ENCODE measurements around the gene NDUFA7.

Gene NDUFA7

DNA sequence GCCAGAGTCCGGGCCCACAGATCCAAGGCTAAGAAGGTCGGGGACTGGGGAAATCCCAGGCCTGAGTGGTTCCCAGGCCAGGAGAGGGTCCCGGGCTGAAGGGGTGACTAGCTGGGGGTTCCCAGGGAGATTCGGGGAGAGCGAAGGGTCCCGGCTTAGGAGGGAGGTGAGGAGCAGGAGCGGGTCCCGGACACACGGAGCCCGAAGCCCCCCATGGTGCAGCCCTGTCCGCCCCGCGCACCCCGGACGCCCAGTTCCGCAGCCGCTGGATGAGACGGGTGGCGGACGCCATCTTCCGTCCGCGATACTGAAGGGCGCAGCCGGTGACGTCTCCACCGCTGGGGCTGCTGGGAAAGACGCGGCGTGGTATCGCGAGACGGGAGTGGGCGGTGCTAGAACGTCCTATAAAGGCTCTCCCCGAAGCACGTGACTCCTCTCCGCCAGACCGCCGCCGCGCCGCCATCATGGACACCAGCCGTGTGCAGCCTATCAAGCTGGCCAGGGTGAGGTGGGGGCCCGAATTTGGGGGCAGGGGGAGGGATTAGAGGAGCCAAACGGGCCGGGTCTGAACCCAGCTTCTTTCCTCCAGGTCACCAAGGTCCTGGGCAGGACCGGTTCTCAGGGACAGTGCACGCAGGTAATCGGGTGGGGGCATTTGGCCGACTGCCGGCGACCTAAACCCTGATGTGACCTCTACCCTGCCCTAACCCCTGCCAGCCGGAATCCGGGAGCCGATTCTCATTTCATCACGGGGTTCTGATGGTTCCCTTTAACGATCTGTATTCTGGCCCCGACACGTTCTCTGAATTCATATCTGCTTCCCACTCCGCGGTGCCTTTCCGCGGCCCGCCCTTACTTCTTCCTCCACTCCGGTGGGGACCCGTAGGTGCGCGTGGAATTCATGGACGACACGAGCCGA is at the start of gene NDUFA7, which contains the start of gene RPS28:
Gene NDUFA7, minus strand, starts transcription at position 309 of the 919 bp plus-strand sequence. Its CDS starts 17 bp downstream, at position 292.
Gene RPS28, plus strand, starts transcription at position 430 of the 919 bp plus-strand sequence. Its CDS starts 35 bp downstream, at position 465.
- Histone ChIP-seq H3K4me1 (ENCODE audit: control insufficient read depth in 2 of 2, insufficient read depth in 2 of 2, low read length in 2 of 2) (peaks cover 11 to 20% of the 10 kb centered on the region in 2 donors), H3K4me3 (ENCODE audit: low read length in 2 of 2) (peak within 1 kb of the TSS; percentile 84 to 99), H3K36me3 (ENCODE audit: control insufficient read depth in 2 of 2, insufficient read depth in 2 of 2, low read length in 2 of 2) (peaks cover under 1 to 15% of the 10 kb centered on the region in 2 donors), H3K9me3 (ENCODE audit: control insufficient read depth in 2 of 2, low read length in 2 of 2) (no peaks in the 10 kb centered on the region), H3K27me3 (ENCODE audit: control insufficient read depth in 2 of 2, insufficient read depth in 2 of 2, low read length in 2 of 2) (no peaks in the 10 kb centered on the region), H3K27ac (ENCODE audit: low read depth in 2 of 2, low read length in 2 of 2) (peak within 1 kb of the TSS; percentile 77 to 91), H3K9ac (ENCODE audit: low read depth in 1 of 2, low read length in 2 of 2) (peak within 1 kb of the TSS; percentile 94 to 99)

- H3K36me3 ChIP-seq (ENCODE audit: control insufficient read depth in 2 of 2, insufficient read depth in 2 of 2, low read length in 2 of 2) = peaks cover 0 to 3% of the 10 kb centered on the region in 2 donors
- H3K9ac ChIP-seq (ENCODE audit: low read depth in 1 of 2, low read length in 2 of 2) = no peak overlapping the region
- H3K27me3 ChIP-seq (ENCODE audit: control insufficient read depth in 2 of 2, insufficient read depth in 2 of 2, low read length in 2 of 2) = no peaks in the 10 kb centered on the region
- H3K4me1 ChIP-seq (ENCODE audit: control insufficient read depth in 2 of 2, insufficient read depth in 2 of 2, low read length in 2 of 2) = peaks cover 2 to 9% of the 10 kb centered on the region in 2 donors
- H3K27ac ChIP-seq (ENCODE audit: low read depth in 2 of 2, low read length in 2 of 2) = no peak overlapping the region
- no peak overlapping the region for H3K4me3 ChIP-seq (ENCODE audit: low read length in 2 of 2)
- H3K9me3 ChIP-seq (ENCODE audit: control insufficient read depth in 2 of 2, low read length in 2 of 2) = no peaks in the 10 kb centered on the region
Measured at GRCh38 chr19:8370176-8371010, 49.2 kb upstream of the NDUFA7 start.

GRCh38 chr19:8367327-8368001 is 46.3 kb upstream of the NDUFA7 start:
- no peak overlapping the region for H3K9ac ChIP-seq (ENCODE audit: low read depth in 1 of 2, low read length in 2 of 2)
- peak overlapping the region in 1 of 2 donors; percentile 39 for H3K27ac ChIP-seq (ENCODE audit: low read depth in 2 of 2, low read length in 2 of 2)
- H3K27me3 ChIP-seq (ENCODE audit: control insufficient read depth in 2 of 2, insufficient read depth in 2 of 2, low read length in 2 of 2) = peaks cover 0 to 4% of the 10 kb centered on the region in 2 donors
- H3K4me3 ChIP-seq (ENCODE audit: low read length in 2 of 2) = peak overlapping the region; percentile 4 to 9
- H3K9me3 ChIP-seq (ENCODE audit: control insufficient read depth in 2 of 2, low read length in 2 of 2) = no peaks in the 10 kb centered on the region
- H3K36me3 ChIP-seq (ENCODE audit: control insufficient read depth in 2 of 2, insufficient read depth in 2 of 2, low read length in 2 of 2) = no peaks in the 10 kb centered on the region
- peaks cover 11 to 16% of the 10 kb centered on the region in 2 donors for H3K4me1 ChIP-seq (ENCODE audit: control insufficient read depth in 2 of 2, insufficient read depth in 2 of 2, low read length in 2 of 2)

- H3K27me3 ChIP-seq (ENCODE audit: control insufficient read depth in 2 of 2, insufficient read depth in 2 of 2, low read length in 2 of 2) = peaks cover 0 to 4% of the 10 kb centered on the region in 2 donors
- H3K27ac ChIP-seq (ENCODE audit: low read depth in 2 of 2, low read length in 2 of 2) = peak overlapping the region in 1 of 2 donors; percentile 39
- H3K36me3 ChIP-seq (ENCODE audit: control insufficient read depth in 2 of 2, insufficient read depth in 2 of 2, low read length in 2 of 2) = no peaks in the 10 kb centered on the region
- no peak overlapping the region for H3K9ac ChIP-seq (ENCODE audit: low read depth in 1 of 2, low read length in 2 of 2)
- H3K4me1 ChIP-seq (ENCODE audit: control insufficient read depth in 2 of 2, insufficient read depth in 2 of 2, low read length in 2 of 2) = peaks cover 16 to 21% of the 10 kb centered on the region in 2 donors
- no peaks in the 10 kb centered on the region for H3K9me3 ChIP-seq (ENCODE audit: control insufficient read depth in 2 of 2, low read length in 2 of 2)
- H3K4me3 ChIP-seq (ENCODE audit: low read length in 2 of 2) = no peak overlapping the region
Measured at GRCh38 chr19:8366961-8367326, 45.8 kb upstream of the NDUFA7 start.

DNA sequence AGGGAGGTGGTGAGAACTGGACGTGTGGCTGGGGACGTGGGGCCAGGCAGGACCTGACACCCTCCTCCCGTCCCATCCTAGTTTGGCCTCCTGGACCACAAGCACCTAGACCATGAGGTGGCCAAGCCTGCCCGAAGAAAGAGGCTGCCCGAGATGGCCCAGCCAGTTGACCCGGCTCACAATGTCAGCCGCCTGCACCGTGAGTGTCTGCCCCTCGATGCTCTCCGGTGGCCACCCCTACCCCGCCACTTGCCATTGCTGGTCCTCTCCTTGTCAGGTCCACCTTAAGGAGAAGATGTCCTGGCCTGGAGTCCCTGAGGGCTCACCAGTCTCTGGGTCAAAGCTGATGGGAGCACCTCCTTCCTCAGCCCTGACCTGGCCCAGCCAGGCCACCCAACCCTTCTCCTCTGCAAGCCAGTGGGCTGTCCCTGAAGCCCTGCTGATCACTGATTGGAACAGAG is 45.0 kb upstream of the NDUFA7 start:
- no peak overlapping the region for H3K4me3 ChIP-seq (ENCODE audit: low read length in 2 of 2)
- no peaks in the 10 kb centered on the region for H3K9me3 ChIP-seq (ENCODE audit: control insufficient read depth in 2 of 2, low read length in 2 of 2)
- no peak overlapping the region for H3K9ac ChIP-seq (ENCODE audit: low read depth in 1 of 2, low read length in 2 of 2)
- peaks cover 0 to 4% of the 10 kb centered on the region in 2 donors for H3K27me3 ChIP-seq (ENCODE audit: control insufficient read depth in 2 of 2, insufficient read depth in 2 of 2, low read length in 2 of 2)
- no peaks in the 10 kb centered on the region for H3K36me3 ChIP-seq (ENCODE audit: control insufficient read depth in 2 of 2, insufficient read depth in 2 of 2, low read length in 2 of 2)
- no peak overlapping the region for H3K27ac ChIP-seq (ENCODE audit: low read depth in 2 of 2, low read length in 2 of 2)
- H3K4me1 ChIP-seq (ENCODE audit: control insufficient read depth in 2 of 2, insufficient read depth in 2 of 2, low read length in 2 of 2) = peaks cover 20 to 23% of the 10 kb centered on the region in 2 donors

DNA sequence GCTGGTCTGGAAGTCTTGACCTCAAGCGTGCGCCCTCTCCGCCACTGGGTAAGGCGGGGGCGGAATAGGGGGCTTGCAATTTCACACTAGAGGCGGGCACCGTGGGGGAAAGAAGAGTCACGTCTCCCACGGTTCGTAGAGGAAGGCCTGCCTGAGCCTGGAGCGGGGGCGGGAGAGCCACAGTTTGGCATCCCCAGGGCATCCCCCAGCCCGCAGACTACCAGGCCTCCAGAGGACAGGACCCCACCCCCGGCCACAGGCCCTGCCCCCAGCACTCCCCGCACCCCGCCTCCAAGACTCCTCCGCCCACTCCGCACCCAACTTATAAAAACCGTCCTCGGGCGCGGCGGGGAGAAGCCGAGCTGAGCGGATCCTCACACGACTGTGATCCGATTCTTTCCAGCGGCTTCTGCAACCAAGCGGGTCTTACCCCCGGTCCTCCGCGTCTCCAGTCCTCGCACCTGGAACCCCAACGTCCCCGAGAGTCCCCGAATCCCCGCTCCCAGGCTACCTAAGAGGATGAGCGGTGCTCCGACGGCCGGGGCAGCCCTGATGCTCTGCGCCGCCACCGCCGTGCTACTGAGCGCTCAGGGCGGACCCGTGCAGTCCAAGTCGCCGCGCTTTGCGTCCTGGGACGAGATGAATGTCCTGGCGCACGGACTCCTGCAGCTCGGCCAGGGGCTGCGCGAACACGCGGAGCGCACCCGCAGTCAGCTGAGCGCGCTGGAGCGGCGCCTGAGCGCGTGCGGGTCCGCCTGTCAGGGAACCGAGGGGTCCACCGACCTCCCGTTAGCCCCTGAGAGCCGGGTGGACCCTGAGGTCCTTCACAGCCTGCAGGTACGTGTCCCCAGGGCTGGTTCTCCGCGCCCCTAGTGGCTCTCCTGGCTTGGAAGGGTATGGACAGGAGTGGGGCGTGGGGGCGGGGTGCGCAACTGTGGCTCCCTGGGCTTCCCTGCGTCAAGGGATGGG is 42.9 kb upstream of the NDUFA7 start, which contains the start of gene ANGPTL4:
Gene ANGPTL4, plus strand, starts transcription at position 353 of the 969 bp plus-strand sequence. Its CDS starts 167 bp downstream, at position 520.
- no peaks in the 10 kb centered on the region for H3K36me3 ChIP-seq (ENCODE audit: control insufficient read depth in 2 of 2, insufficient read depth in 2 of 2, low read length in 2 of 2)
- H3K4me3 ChIP-seq (ENCODE audit: low read length in 2 of 2) = peak within 1 kb of the TSS; percentile 45 to 74
- peaks cover 0 to 4% of the 10 kb centered on the region in 2 donors for H3K27me3 ChIP-seq (ENCODE audit: control insufficient read depth in 2 of 2, insufficient read depth in 2 of 2, low read length in 2 of 2)
- H3K9me3 ChIP-seq (ENCODE audit: control insufficient read depth in 2 of 2, low read length in 2 of 2) = no peaks in the 10 kb centered on the region
- H3K9ac ChIP-seq (ENCODE audit: low read depth in 1 of 2, low read length in 2 of 2) = peak within 1 kb of the TSS; percentile 43 to 56
- H3K27ac ChIP-seq (ENCODE audit: low read depth in 2 of 2, low read length in 2 of 2) = peak within 1 kb of the TSS in 1 of 2 donors; percentile 82
- H3K4me1 ChIP-seq (ENCODE audit: control insufficient read depth in 2 of 2, insufficient read depth in 2 of 2, low read length in 2 of 2) = peaks cover 20 to 23% of the 10 kb centered on the region in 2 donors

DNA sequence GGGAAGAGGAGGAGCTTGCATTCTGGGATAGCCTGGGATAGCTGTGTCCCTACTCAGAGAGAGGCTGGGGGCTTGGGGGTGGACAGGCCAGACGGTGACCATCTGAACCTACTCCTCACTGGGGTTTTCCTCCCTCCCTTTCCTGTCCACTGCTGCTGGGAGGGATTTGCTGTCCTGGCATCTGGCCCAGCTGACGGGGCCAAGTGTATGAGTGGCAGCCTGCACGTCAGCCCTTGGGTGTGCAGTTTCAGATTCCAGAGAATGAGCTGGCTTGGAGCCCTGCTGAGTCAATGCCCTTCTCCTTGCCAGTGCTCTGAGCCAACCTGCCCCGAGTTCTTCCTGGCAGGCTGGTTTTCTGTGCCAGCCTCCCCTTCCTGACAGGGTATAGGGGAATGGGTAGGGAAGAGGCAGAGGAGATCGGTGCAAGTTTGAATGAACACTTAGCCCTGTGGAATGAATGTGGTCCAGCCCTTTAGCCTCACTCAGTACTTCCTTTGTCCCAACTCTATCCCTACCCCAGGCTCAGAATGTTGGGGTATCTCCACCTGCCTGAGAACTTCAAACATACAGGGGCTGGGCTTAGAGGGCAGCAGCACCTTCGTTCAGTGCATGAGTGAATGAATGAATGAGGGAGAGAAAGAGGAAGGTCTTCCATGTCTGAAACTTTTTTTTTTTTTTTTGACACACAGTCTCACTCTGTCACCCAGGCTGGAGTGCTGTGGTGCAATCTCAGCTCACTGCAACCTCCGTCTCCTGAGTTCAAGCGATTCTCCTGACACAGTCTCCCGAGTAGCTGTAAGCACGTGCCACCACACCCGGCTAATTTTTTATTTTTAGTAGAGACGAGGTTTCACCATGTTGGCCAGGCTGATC is 41.0 kb upstream of the NDUFA7 start:
- peak overlapping the region in 1 of 2 donors; percentile 9 for H3K9ac ChIP-seq (ENCODE audit: low read depth in 1 of 2, low read length in 2 of 2)
- H3K4me1 ChIP-seq (ENCODE audit: control insufficient read depth in 2 of 2, insufficient read depth in 2 of 2, low read length in 2 of 2) = peaks cover 15 to 22% of the 10 kb centered on the region in 2 donors

DNA sequence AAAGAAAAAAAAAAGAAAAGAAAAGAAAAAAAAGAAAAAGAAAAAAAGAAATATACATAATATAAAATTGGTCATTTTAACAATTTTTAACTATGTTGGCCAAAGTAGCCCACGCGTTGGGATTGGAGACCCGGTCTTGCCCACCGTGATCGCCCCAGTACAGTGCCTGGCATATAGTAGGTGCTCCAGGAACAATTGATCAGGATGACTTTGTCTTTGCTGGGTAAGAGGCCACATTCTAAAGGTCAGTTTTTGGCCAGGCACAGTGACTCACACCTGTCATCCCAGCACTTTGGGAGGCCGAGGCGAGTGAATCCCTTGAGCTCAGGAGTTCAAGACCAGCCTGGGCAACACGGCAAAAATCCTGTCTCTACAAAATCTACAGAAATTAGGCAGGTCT is 39.0 kb upstream of the NDUFA7 start:
- Histone ChIP-seq H3K4me1 (ENCODE audit: control insufficient read depth in 2 of 2, insufficient read depth in 2 of 2, low read length in 2 of 2) (peaks cover 14 to 20% of the 10 kb centered on the region in 2 donors), H3K27me3 (ENCODE audit: control insufficient read depth in 2 of 2, insufficient read depth in 2 of 2, low read length in 2 of 2) (peaks cover 0 to 4% of the 10 kb centered on the region in 2 donors), H3K4me3 (ENCODE audit: low read length in 2 of 2) (no peak overlapping the region), H3K9me3 (ENCODE audit: control insufficient read depth in 2 of 2, low read length in 2 of 2) (no peaks in the 10 kb centered on the region), H3K36me3 (ENCODE audit: control insufficient read depth in 2 of 2, insufficient read depth in 2 of 2, low read length in 2 of 2) (no peaks in the 10 kb centered on the region), H3K9ac (ENCODE audit: low read depth in 1 of 2, low read length in 2 of 2) (no peak overlapping the region), H3K27ac (ENCODE audit: low read depth in 2 of 2, low read length in 2 of 2) (no peak overlapping the region)

More for the DNA sequence above, 41.0 kb upstream of the NDUFA7 start:
- peak overlapping the region; percentile 16 to 48 for H3K27ac ChIP-seq (ENCODE audit: low read depth in 2 of 2, low read length in 2 of 2)
- peaks cover 0 to 4% of the 10 kb centered on the region in 2 donors for H3K27me3 ChIP-seq (ENCODE audit: control insufficient read depth in 2 of 2, insufficient read depth in 2 of 2, low read length in 2 of 2)
- H3K36me3 ChIP-seq (ENCODE audit: control insufficient read depth in 2 of 2, insufficient read depth in 2 of 2, low read length in 2 of 2) = no peaks in the 10 kb centered on the region
- no peaks in the 10 kb centered on the region for H3K9me3 ChIP-seq (ENCODE audit: control insufficient read depth in 2 of 2, low read length in 2 of 2)
- H3K4me3 ChIP-seq (ENCODE audit: low read length in 2 of 2) = no peak overlapping the region
